ENCODE results near the gene METTL6. TPM values are rescaled to one million over a fixed set of nuclear protein-coding genes. Genes with fewer than 3 reads are reported as not detected.

Gene METTL6
- total and polyA plus RNA-seq, 10 of the 15 experiments (the other 5 are each of a cell fraction or from before 2014, with no cell fraction given), result 13.8 to 29.6 (median 20.8) TPM

DNA sequence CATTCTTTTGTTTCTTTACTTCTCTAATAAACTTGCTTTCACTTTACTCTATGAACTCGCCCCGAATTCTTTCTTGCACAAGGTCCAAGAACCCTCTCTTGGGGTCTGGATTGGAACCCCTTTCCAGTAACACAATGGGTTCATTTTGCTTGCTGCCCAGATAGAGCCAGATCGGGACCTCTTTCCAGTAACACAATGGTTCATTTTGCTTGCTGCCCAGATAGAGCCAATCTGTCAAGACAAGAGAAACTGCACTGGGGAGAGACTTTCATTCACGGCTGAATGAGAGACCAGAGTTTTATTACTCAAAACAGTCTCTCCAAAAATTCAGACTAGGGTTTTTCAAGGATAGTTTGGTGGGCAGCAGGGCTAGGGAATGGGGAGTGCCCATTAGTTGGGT, 25.4 kb downstream of the METTL6 start:
- in situ Hi-C loops (cut with MboI) (loop anchor here (5.0 kb wide), 2 partner anchors 200 to 285 kb away; no protein-coding TSS in a partner anchor), intact Hi-C loops (cut with micrococcal nuclease; ENCODE audit: unreplicated experiment) (no loop called here)
- SMC1A ChIA-PET (ENCODE audit: uncharacterized antibody, unreplicated experiment), result interaction anchor here (1.0 to 8.7 kb wide), 7 partner anchors 17 to 202 kb away, joined by 3 to 223 read pairs (median 7); partner anchors contain the start of gene CAPN7
- FAIRE-seq, result no peak
- RAD21 ChIA-PET (ENCODE audit: unreplicated experiment), result interaction anchor here (1.3 to 6.8 kb wide), 2 partner anchors 135 to 282 kb away, joined by 3 to 143 read pairs; no protein-coding TSS in a partner anchor
- no peaks in the 10 kb centered on the region for H4K20me1 ChIP-seq (ENCODE audit: control insufficient read depth, insufficient read depth)
- H3K4me3 ChIP-seq, result no peak overlapping the region
- H3K27ac ChIP-seq (ENCODE audit: control insufficient read depth, insufficient read depth), result no peak overlapping the region
- DNase-seq (ENCODE audit: low read depth, low spot score), result no peak
- 74% methylated on average over 4 of the region's 4 CpGs for WGBS (ENCODE audit: insufficient coverage, insufficient replicate concordance, low lambda C conversion rate, missing lambda C conversion rate)
- H3K9me3 ChIP-seq (replicated peaks; ENCODE audit: control insufficient read depth, insufficient read depth, low read length), result no peaks in the 10 kb centered on the region; the same call in 2 of the 3 replicates
- CTCF ChIA-PET, result interaction anchor here (1.4 to 10.1 kb wide), 3 partner anchors 20 to 197 kb away, joined by 4 to 302 read pairs (median 108); partner anchors contain the start of gene CAPN7
- H2AFZ ChIP-seq (ENCODE audit: control insufficient read depth, low read depth, low read length), result no peak overlapping the region
- BruUV-seq (replicated peaks), result no TSS peak
- TF ChIP-seq, protein P1, sequence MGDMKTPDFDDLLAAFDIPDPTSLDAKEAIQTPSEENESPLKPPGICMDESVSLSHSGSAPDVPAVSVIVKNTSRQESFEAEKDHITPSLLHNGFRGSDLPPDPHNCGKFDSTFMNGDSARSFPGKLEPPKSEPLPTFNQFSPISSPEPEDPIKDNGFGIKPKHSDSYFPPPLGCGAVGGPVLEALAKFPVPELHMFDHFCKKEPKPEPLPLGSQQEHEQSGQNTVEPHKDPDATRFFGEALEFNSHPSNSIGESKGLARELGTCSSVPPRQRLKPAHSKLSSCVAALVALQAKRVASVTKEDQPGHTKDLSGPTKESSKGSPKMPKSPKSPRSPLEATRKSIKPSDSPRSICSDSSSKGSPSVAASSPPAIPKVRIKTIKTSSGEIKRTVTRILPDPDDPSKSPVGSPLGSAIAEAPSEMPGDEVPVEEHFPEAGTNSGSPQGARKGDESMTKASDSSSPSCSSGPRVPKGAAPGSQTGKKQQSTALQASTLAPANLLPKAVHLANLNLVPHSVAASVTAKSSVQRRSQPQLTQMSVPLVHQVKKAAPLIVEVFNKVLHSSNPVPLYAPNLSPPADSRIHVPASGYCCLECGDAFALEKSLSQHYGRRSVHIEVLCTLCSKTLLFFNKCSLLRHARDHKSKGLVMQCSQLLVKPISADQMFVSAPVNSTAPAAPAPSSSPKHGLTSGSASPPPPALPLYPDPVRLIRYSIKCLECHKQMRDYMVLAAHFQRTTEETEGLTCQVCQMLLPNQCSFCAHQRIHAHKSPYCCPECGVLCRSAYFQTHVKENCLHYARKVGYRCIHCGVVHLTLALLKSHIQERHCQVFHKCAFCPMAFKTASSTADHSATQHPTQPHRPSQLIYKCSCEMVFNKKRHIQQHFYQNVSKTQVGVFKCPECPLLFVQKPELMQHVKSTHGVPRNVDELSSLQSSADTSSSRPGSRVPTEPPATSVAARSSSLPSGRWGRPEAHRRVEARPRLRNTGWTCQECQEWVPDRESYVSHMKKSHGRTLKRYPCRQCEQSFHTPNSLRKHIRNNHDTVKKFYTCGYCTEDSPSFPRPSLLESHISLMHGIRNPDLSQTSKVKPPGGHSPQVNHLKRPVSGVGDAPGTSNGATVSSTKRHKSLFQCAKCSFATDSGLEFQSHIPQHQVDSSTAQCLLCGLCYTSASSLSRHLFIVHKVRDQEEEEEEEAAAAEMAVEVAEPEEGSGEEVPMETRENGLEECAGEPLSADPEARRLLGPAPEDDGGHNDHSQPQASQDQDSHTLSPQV (IDR thresholded peaks at IDR 0.05), result no peak
- TF ChIP-seq IRF4 (IDR thresholded peaks at IDR 0.05; ENCODE audit: low read depth, low read length) (no peak), NRF1 (conservative IDR thresholded peaks at IDR 0.05; ENCODE audit: low read depth, low read length) (no peak)
- H3K36me3 ChIP-seq (ENCODE audit: control insufficient read depth in 2 of 2, insufficient read depth in 2 of 2, low read length in 1 of 2), result no peaks in the 10 kb centered on the region
- ATAC-seq, result no peak
- H3K27me3 ChIP-seq (replicated peaks in 1 of 2; ENCODE audit: control insufficient read depth in 2 of 2, insufficient read depth in 2 of 2, low read length in 1 of 2), result no peaks in the 10 kb centered on the region
- peaks cover 10% of the 10 kb centered on the region for H3K4me1 ChIP-seq (ENCODE audit: control insufficient read depth, insufficient read depth, low read length)
- POLR2A ChIA-PET, result interaction anchor here (0.5 kb wide), 1 partner anchor 200 kb away, joined by 3 read pairs; the partner anchor contains the start of genes BTD and HACL1
- H3K4me2 ChIP-seq (ENCODE audit: control insufficient read depth, insufficient read depth), result no peak overlapping the region
- H3K79me2 ChIP-seq (ENCODE audit: control insufficient read depth, insufficient read depth, low read length), result no peaks in the 10 kb centered on the region
- no peak overlapping the region for H3K9ac ChIP-seq (ENCODE audit: control insufficient read depth, insufficient read depth, low read length)
